ENCODE data around the gene ZNF460.

DNA sequence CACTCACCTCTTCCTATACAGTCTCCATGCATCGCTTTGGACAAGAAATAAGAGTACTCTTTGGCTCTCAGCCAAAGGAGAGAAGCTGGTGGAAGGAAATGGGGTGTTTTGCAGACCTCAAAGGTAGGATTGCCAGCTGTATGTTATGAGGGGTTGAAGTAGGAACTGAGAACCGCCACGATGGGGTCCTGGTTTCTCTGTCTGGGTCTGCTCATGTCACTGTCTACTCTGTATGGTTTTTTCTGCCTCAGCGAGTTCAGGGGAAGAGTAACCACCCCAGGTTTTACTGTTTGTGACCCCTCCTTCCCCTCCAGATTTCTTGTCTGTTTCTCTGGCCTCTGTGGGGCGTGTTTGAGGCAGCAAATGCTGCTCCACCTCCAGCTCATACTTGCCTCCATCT, 35.8 kb upstream of the ZNF460 start:
- TF ChIP-seq SMAD3 (CRISPR knock-in tag; IDR thresholded peaks at IDR 0.05; ENCODE audit: borderline replicate concordance) (no peak), NR1H2 (CRISPR knock-in tag; IDR thresholded peaks at IDR 0.05) (no peak), CREM (CRISPR knock-in tag; IDR thresholded peaks at IDR 0.05) (no peak), USF2 (CRISPR knock-in tag; IDR thresholded peaks at IDR 0.05) (no peak), CREB1 (CRISPR knock-in tag; IDR thresholded peaks at IDR 0.05) (no peak), TP53 (CRISPR knock-in tag; IDR thresholded peaks at IDR 0.05) (no peak), ZNF263 (CRISPR knock-in tag; IDR thresholded peaks at IDR 0.05; ENCODE audit: low read depth) (no peak), IRF1 (CRISPR knock-in tag; IDR thresholded peaks at IDR 0.05) (no peak)
- TF ChIP-seq, protein P1, sequence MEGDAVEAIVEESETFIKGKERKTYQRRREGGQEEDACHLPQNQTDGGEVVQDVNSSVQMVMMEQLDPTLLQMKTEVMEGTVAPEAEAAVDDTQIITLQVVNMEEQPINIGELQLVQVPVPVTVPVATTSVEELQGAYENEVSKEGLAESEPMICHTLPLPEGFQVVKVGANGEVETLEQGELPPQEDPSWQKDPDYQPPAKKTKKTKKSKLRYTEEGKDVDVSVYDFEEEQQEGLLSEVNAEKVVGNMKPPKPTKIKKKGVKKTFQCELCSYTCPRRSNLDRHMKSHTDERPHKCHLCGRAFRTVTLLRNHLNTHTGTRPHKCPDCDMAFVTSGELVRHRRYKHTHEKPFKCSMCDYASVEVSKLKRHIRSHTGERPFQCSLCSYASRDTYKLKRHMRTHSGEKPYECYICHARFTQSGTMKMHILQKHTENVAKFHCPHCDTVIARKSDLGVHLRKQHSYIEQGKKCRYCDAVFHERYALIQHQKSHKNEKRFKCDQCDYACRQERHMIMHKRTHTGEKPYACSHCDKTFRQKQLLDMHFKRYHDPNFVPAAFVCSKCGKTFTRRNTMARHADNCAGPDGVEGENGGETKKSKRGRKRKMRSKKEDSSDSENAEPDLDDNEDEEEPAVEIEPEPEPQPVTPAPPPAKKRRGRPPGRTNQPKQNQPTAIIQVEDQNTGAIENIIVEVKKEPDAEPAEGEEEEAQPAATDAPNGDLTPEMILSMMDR (IDR thresholded peaks at IDR 0.05) = no peak
- TF ChIP-seq, protein P2, sequence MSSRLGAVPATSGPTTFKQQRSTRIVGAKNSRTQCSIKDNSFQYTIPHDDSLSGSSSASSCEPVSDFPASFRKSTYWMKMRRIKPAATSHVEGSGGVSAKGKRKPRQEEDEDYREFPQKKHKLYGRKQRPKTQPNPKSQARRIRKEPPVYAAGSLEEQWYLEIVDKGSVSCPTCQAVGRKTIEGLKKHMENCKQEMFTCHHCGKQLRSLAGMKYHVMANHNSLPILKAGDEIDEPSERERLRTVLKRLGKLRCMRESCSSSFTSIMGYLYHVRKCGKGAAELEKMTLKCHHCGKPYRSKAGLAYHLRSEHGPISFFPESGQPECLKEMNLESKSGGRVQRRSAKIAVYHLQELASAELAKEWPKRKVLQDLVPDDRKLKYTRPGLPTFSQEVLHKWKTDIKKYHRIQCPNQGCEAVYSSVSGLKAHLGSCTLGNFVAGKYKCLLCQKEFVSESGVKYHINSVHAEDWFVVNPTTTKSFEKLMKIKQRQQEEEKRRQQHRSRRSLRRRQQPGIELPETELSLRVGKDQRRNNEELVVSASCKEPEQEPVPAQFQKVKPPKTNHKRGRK (CRISPR knock-in tag; IDR thresholded peaks at IDR 0.05; ENCODE audit: borderline replicate concordance) = no peak
- TF ChIP-seq, protein P3, sequence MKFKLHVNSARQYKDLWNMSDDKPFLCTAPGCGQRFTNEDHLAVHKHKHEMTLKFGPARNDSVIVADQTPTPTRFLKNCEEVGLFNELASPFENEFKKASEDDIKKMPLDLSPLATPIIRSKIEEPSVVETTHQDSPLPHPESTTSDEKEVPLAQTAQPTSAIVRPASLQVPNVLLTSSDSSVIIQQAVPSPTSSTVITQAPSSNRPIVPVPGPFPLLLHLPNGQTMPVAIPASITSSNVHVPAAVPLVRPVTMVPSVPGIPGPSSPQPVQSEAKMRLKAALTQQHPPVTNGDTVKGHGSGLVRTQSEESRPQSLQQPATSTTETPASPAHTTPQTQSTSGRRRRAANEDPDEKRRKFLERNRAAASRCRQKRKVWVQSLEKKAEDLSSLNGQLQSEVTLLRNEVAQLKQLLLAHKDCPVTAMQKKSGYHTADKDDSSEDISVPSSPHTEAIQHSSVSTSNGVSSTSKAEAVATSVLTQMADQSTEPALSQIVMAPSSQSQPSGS (CRISPR knock-in tag; IDR thresholded peaks at IDR 0.05; ENCODE audit: borderline replicate concordance, low read depth) = no peak

All from WTC11 (cell line).